Fibroblast of skin of right biceps (primary cell): ENCODE data around the gene GAN.
"Not testable (repeated sequence)": the region's sequence is repeated elsewhere in the genome, so short reads cannot be mapped to it uniquely, and the experiment has no call there.

ENCODE experiments used
- DNase-seq: peaks from one replicate; pipeline ENCODE4 v3.0.0-alpha.2; 2013

GAN gene

DNA sequence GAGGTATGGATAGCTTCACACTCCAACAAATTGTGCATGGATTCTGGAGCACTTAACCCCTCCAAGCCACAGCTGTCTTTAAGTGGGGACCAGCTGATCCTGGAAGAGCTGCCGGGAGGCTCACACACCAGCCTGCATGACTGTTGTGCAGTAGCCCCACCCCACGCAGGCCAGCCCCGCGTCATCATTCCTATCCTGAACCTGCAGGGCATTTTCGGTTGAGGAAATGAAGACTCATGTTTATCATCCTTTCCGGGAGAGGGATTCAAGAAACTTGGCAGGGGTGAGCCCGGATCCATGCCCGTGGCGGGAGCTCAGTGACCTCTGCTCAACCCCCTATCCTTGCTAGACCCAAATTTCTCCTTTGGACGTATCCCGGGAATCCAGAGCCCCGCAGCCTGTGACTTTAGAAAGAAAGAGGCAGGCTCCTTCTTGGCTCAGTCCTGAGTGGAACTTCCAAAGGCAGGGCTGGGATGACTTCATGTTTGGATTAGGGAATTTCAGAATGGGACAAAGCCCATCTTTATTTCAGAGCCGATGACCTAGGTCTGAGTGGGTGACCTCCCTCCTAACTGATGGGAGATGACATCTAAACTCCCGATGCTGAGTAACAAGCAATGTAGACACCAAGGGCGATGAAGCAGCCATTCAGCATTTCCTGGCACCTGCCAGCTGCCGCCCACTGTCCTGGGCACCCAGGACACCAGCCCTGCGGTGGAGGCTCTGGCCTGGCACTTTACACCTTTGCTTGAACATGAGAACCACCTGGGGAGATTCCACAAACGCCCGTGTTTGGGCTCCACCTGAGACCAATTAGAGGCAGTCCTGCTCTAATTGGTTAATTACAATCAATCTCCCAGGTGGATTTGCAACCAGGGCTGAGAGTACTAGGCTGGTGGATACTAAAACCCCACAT is 86.5 kb downstream of the GAN start:
- DNase-seq = peak; percentile 13

DNA sequence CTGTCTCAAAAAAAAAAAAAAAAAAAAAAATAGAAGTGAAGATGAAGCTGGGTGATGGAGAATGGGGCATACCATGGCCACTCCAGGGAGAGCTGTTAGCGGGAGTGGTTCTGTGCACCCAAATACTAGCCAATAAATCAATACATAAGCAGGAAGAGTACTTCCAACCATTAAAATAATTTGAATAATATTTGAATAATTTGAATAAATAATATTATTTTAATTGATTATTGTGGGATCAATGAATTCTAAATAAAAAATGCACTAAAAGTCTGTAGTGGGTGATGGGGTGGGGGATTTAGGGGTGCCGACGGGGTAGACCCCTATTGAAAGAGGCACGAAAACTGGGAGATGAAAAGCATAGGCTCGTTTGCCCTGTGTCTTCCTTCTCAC is 88.4 kb downstream of the GAN start:
- DNase-seq = no peak

DNA sequence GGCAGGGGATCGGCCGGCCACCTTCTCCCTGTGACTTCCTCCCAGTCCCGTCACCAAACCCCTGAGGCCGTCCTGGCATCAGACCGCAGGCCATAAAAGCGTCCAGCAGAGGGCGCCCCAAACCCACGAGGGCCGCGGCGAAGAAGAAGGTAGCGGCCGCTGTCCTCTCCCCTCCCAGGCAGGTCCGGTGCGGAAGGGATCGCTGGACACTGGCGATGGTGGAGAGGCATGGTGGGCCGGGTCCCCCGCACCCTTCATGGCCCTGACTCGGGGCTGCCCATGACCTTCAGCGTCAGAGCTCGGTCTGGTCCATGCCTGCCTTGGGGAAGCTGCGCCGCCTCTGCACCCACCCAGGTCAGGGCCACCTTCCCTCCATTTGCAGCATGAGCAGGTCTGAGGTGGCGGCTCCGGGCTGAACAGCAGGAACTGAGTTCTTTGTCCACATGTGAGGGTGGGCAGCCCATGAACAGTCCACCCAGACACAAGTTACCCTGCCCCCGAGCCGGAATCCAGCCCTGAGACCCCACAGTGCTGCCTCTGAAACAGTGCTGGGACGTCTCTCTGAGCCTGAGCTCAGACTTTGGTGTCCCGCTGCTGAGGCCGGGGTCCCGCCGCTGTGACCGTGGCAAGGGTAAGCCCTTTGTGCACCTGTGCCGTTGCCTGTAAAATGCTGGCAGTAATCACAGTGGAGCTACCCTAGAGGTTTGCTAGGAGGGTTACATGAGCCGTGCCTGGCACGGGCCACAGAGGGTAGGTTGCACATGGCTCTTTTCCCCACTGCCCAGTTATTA is 89.0 kb downstream of the GAN start:
- peak; percentile 61 for DNase-seq

DNA sequence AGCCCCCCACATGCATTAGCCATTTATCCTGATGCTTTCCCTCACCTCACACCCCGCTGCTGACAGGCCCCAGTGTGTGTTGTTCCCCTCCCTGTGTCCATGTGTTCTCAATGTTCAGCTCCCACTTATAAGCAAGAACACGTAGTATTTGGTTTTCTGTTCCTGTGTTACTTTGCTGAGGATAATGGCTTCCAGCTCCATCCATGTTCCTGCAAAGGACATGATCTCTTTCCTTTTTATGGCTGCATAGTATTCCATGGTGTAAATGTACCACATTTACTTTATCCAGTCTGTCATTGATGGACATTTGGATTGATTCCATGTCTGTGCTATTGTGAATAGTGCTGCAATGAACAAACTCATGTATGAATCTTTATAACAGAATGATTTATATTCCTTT is 90.2 kb downstream of the GAN start:
- DNase-seq = not testable (repeated sequence)

DNA sequence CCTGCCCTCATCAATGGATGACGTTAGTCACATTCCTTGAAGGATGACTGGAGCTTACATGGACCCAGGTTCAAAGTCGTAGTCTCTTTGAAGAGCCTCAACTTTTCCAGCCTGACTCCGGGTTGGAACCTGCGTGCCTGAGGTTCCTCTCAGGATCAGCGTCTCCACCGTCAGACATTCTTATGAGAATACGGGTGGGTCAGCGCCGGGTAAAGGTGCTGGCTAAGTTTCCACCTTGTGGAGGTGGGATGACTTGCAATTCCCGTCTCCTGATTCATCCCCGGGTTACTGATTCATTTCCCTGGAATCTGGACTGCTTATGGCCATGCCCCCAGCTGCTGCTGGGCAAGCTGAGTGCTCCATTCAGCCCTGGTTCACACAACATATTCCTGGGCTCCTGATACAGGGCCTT is 90.9 kb downstream of the GAN start:
- peak; percentile 87 for DNase-seq

DNA sequence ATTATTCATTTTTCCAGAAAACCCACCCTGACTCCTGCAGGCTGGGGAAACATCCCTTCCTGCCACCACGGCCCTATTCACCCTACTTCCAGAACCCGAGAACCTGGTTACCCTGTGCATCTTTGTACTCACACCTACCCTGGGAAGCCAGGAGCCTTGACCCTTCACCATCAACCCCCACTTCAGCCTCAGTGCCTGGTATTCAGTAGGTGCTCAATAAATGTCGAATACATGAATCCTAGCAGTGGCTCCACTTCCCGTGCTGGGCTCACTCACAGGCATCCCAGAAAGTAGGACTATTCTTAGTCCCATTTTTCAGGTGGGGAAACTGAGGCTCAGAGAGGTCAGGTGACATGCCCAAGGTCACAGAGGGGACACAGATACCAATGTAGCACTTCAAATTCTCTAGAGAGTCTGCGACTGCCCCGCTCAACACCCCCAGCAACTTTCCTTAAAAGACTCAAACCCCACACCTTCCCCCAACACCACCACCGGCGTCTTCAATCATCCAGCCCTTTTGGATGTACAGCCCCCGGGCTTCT is 93.7 kb downstream of the GAN start:
- no peak for DNase-seq

DNA sequence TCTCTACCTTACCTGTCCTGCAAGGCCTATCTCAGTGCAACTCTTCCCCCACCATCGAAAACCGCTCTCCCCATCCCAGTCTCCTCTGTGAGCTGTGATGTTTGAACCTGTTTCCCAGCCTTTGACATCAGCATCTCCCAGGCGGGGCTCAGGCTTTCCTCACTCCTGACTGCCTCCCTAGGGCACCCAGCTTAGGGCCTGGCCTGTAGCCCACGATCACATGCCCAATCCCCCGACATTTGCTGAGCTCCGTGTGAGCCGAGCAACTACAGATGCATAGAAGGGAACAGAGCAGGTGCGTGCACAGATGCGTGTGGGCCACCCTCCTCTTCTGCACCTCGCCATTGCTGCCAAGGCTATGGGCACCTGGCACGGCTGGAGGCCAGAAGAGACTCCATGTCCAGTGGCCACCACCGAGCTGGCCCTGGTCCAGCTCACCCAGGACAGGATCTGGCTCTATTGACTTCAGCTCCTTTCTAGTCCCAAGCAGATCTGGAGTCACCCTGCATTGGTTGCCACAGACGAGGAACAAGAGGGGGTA is 94.3 kb downstream of the GAN start:
- DNase-seq = no peak

DNA sequence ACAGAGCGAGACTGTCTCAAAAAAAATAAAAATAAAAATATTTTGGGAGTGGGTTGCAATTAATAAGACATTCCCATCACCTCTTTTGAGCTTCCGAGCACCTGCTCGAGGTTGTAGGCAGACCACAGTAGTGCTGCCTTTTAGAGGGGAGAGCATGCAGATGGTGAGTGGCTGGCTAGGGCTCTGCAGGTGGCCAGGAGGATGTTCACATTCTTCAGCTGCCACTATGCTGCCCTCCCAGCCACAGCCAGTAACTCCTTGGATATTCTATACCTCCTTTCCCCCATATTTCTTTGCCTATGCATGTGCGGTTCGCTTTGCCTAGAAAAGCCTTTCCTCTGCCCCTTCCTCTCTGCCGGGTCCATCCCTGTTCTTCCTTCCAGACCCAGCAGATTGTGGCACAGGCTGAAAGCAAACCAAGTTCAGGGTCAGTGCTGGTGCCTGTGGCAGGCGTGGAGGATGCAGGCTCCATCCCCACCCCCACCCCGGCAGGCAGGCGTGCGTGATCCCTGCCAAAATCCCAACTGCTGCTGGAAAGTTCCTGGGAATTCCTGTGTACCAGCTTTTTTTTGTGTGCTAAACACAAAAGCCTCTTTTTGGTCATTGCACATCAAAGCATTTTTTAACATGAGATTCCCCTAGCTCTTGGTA is 96.0 kb downstream of the GAN start:
- DNase-seq = no peak

DNA sequence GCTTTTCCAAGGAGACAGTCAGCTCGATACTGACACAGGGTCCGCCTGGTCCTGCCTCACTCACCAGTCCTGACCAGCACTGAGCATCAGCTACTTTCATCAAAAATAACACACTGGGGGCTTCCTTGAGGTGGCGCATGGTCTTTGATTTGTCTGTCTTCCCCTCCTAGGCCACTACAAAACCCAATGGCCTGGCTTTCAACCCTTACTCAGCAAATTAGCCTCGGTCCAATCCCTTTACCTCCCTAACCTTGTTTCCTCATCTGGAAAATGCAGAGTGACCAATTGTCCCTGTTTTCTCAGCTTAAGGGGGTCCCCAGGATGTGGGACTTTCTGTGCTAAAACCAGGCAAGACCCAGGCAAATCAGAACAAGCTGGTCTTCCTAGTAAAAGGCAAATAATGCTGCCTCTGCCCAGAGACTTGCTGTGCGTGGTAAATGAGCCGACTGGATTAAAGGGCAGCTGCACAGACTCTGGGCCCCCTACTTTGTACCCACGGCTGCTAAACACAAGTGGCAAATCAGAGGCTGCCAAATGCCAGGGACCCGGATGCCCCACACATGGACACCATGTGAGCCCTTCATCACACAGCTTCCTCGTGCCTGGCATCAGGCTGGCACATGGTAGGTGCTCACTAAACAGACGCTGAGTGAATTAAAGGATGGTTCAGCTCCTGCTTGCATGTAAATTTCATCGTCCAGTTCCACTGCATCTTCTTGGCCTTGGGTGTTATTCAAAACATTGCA is 98.7 kb downstream of the GAN start:
- no peak for DNase-seq

DNA sequence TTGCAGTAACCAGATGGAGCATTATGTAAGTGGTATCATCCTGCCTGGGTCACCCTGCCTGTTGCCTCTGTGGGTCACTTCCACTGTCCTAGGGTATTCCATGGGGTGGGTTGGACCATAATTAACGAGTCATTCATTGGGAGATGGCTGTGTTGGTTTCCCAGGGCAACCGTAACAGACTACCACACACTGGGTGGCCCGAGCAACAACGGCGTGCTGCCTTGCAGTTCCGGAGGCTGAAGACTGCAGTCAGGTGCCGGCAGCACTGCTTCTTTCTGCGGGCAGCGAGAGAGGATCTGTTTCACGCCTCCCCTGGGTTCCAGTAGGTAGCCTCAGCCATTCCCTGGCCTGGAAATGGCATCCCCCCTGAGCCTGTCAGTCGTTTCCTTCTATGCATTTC is 101.0 kb downstream of the GAN start:
- no peak for DNase-seq

DNA sequence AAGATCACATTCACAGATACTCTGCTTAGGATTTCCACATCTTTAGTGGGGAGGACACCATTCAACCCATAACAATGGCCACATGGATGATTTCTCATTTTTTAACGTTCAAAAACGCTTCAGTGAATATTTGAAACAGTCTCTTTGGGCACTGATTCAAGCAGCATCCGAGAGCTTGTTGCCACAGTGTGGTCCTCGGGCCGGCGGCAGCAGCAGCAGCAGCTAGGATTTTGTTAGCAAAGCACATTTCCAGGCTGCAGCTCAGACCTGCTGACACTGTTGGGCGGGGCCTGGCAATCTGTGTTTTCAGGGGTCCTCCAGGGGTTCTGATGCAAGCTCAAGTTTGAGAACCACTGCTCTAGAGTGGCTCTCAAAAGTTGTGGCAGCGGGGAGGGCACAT is 102.0 kb downstream of the GAN start:
- no peak for DNase-seq

DNA sequence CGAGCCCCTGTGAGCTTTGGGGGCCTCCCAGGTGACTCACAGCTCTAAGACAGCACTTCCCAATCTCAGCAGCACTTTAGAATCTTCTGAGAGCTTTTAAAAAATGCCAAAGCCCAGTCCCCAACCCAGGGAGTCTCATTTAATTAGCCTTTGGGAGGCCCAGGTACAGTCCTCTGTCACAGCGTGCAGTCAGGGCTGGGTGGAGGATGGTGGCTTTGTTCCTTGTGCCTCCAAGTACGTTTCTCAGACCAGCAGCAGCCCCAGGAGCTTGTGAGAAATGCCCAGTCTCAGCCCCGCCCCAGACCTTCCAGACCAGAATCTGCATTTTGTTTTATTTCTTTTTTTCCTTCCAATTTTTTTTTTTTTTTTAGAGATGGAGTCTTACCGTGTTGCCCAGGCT is 102.4 kb downstream of the GAN start:
- no peak for DNase-seq

DNA sequence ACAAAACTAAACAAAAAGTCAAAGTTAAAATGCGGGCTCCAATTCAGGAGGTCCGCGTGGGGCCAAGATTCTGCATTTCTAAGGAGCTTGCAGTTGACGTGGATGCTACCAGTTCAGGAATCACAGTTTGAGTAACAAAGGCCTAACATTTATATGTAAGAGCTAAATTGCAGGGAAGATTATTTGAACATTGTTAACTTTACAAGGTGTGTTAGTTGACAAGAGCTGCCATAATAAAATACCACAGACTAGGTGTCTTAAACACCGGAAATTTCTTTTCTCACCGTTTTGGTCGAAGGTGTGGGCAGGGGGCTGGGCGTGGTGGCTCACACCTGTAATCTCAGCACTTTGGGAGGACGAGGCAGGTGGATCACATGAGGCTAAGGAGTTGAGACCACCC is 105.0 kb downstream of the GAN start:
- no peak for DNase-seq

DNA sequence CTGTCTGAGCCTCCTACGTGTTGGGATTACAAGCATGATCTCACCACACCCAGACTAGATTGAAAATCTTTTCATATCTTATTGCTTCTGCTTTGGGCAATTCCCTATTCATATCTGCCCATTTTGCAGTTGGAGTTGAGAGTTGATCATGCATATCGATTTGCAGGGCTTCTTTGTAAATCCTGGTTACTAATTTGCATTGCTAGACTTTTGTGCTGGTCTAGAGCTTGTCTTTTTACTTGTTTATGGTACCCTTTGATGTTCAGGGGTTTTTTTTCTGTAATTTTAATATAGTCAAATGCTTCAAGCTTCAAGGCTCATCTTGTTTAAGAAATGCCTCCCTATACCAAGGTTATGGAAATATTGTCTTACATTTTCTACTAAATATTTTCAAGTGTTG is 106.4 kb downstream of the GAN start:
- no peak for DNase-seq

DNA sequence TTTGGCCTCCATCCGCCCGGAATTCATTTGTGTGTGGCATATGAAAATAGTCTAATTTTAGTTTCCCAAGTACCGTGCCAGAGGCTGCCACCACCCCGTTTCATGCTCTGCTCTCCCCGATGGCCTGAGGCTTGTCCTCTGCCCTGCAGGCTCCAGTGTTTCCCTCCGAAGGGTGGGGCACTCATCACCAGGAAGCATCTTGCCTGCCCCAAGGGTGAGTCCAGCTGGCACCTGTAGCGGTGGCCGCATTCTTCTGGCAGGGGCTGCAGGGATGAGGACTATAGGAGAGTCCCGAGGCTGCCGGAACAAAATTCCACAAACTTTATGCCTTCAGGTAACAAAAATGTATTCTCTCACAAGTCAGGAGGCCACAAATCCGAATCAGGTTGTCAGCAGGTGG is 106.8 kb downstream of the GAN start:
- no peak for DNase-seq

DNA sequence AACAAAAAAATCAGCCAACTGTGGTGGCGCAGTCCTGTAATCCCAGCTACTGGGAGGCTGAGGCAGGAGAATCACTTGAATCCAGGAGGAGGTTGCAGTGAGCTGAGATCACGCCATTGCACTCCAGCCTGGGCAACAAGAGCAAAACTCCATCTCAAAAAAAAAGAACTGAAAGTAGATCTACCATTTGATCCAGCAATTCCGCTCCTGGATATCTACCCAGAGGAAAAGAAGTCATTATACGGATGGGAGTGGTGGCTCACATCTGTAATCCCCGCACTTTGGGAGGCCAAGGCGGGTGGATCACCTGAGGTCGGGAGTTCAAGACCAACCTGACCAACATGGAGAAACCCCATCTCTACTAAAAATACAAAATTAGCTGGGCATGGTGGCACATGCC is 107.4 kb downstream of the GAN start:
- DNase-seq = not testable (repeated sequence)

DNA sequence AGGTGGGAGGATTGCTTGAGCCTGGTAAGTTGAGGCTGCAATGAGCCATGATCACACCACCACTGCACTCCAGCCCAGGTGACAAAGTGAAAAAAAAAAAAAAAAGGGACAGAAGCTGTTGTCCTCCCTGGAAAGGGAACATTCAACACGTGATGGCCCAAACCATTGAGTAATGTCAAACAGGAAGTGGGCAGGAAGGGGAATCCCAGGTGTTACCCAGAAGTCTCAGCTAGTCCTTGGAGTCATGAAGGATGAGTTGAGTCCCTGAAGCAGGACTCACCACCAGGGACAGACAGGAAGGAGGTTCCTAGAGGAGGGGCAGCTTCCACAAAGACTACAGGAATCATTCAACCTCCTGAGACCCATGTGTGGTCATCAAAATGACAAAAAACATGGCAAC is 110.0 kb downstream of the GAN start:
- DNase-seq = no peak

DNA sequence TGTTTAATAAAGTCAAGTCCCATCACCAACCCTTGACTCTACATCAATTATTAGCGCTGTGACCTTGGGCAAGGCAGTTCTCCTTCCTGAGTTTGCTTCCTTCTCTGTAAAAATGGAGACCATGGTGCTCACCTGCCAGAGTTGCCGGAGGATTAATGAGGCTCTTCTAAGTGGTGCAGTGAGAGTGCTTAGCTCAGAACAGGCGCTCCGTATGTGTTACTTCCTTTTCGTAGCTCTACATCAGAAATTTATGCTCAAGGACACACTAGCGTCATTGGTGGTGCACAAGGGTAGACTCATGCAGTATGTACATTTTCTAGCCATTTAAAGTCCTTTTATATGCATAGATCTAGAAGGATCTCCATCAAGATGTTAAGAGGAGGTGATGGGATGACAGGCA is 112.5 kb downstream of the GAN start:
- no peak for DNase-seq

DNA sequence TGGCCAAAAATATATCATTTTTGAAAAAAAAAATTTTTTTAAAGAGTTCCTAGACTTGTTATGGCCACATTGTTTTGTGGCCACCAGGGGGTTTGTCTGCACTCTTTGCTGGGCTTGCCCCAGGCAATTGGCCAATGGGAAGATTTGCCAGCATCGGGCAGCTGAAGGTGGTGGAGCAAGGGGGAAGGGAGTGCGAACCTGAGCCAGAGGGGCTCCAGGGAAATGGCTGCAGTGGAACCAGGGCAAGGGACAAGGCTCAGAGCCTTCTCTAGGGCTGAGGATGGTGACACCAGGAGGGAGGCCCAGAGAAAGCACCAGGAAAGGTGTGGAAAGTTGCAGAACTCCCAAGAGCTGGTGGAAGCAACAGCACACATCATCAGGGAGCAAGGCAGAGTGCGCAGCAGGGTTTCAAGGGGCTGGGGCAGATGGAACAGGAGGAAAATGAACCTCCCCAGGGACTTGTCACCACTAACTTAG is 114.3 kb downstream of the GAN start:
- no peak for DNase-seq

DNA sequence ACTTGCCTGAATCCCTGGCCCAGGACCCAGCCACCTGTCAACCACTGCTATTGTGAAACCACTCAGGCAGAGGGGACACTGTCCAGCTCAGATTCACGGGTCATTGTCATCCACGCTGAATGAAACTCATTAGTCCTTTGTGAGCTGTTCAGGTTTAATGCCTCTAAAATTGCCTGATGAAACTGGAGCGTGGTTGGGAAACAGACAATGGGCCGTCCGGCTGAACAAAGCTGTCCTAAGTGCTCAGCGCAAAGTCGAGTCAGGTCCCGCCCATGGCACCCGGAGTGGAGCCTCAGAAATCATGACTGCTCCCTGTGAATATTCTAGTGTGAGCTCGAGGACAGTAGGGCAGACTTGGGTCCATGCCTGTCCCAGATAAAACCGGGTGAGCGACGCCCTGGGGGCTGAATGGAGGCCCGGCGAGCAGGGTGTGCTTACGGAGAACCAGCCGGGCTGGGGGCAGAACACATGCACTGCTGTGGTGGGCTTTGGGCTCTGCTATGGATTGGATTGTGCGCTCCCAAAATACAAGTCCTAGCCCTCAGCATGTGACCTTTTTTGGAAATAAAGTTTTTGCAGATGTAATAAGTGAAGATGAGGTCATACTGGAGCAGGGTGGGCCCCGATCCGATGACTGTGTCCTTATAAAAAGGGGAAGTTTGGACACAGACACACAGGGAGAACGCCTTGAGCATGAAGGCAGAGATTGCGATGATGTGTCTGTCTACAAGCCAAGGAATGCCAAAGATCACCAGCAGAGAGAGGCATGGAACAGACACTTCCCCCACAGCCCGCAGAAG is 117.0 kb downstream of the GAN start:
- peak; percentile 84 for DNase-seq

DNA sequence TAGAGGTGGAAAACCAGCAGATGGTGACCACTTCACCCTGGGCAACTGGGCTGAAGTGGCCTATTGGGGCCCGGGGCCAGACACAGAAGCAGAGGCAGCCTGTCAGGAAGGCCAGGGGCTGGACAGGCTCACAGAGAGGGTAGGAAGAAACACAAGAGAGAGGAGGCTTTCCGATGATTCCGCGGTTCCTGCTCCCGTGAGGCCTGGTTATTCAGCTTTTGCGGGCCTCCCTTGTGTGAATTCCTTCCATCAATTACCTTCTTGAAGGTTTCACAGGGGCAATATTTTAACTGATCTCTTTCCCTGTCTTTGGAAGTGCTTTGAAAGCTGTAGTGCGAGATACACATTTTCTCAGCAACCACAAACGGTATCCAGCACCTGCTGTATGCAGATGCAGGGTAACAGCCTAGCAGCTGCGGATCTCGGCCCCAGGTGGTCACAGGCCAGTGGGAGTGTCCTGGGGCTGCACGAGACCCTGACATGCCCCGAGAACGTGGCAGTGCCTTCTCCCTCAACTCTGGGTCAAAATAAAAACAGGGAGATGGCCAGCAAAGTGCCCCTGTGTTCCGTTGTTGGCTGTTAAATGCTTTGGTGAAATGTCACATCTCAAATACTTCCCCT is 118.3 kb downstream of the GAN start:
- DNase-seq = no peak
